Neural cell (in vitro differentiated cells): ENCODE measurements around the gene DNAH3. TPM values are rescaled to one million over a fixed set of nuclear protein-coding genes. Genes with fewer than 3 reads are reported as not detected.

Experiments
- H2AFZ ChIP-seq: fragments of 200-600, 300-800 bp; sonication (generic), shearing (Covaris generic); 2 replicates; pipeline ENCODE4 v1.6.0; 2014; ENCODE audit warnings: low read depth, mild to moderate bottlenecking, antibody characterized with exemption, low read length, moderate library complexity
- H3F3A ChIP-seq: fragments of 200-600 bp; shearing (Covaris generic); 2 replicates; pipeline ENCODE4 v1.6.1; 2016; ENCODE audit warnings: mild to moderate bottlenecking, moderate library complexity, mixed read lengths, antibody characterized with exemption, low read length; ENCODE audit not compliant: insufficient read depth, poor library complexity, severe bottlenecking
- H3K27ac ChIP-seq: fragments of 200-600, 300-800 bp; sonication (generic), shearing (Covaris generic); 2 replicates; pipeline ENCODE4 v1.5.1; 2014; ENCODE audit warnings: mild to moderate bottlenecking, low read length, moderate library complexity
- H3K27me3 ChIP-seq: fragments of 300-800, 200-600 bp; sonication (generic), shearing (Covaris generic); 2 replicates; pipeline ENCODE4 v1.6.0; 2014; ENCODE audit warnings: mild to moderate bottlenecking, low read depth, low read length, moderate library complexity; ENCODE audit not compliant: insufficient read depth
- H3K36me3 ChIP-seq: fragments of 300-800, 200-600 bp; sonication (generic), shearing (Covaris generic); 2 replicates; pipeline ENCODE4 v1.5.1; 2014; ENCODE audit warnings: mild to moderate bottlenecking, antibody characterized with exemption, low read length, moderate library complexity; ENCODE audit not compliant: insufficient read depth
- H3K4me2 ChIP-seq: fragments of 300-800, 200-600 bp; sonication (generic), shearing (Covaris generic); 2 replicates; pipeline ENCODE4 v1.6.0; 2014; ENCODE audit warnings: mild to moderate bottlenecking, low read length
- H3K4me3 ChIP-seq: fragments of 300-800, 200-600 bp; sonication (generic), shearing (Covaris generic); 2 replicates; pipeline ENCODE4 v1.5.1; 2014; ENCODE audit warnings: mild to moderate bottlenecking, low read length, moderate library complexity
- H3K79me2 ChIP-seq: fragments of 200-600 bp; shearing (Covaris generic); replicated peaks from 2 replicates; pipeline ENCODE4 v1.6.0; 2014; ENCODE audit warnings: mild to moderate bottlenecking, low read length, moderate library complexity; ENCODE audit not compliant: insufficient read depth
- H3K9ac ChIP-seq: fragments of 300-800, 200-600 bp; sonication (generic), shearing (Covaris generic); 2 replicates; pipeline ENCODE4 v1.6.1; 2016; ENCODE audit warnings: mild to moderate bottlenecking, low read length, mixed read lengths
- H3K9me2 ChIP-seq: fragments of 200-600 bp; shearing (Covaris generic); 2 replicates; pipeline ENCODE4 v1.6.1; 2016; ENCODE audit warnings: mild to moderate bottlenecking, low read length, mixed read lengths; ENCODE audit not compliant: insufficient read depth
- H3K9me3 ChIP-seq: fragments of 200-600, 300-800 bp; sonication (generic), shearing (Covaris generic); 2 replicates; pipeline ENCODE4 v1.6.1; 2016; ENCODE audit warnings: mild to moderate bottlenecking, mixed run types, low read length, moderate library complexity, mixed read lengths
- H4K20me1 ChIP-seq: fragments of 200-600 bp; shearing (Covaris generic); 2 replicates; pipeline ENCODE4 v1.6.1; 2016; ENCODE audit warnings: mild to moderate bottlenecking, mixed run types; ENCODE audit not compliant: insufficient read depth
- CTCF ChIP-seq: fragments of 450-650 bp; IDR thresholded peaks from 2 replicates; pipeline ENCODE4 v1.5.1; 2014; ENCODE audit warnings: antibody characterized with exemption, mild to moderate bottlenecking, moderate library complexity; ENCODE audit not compliant: poor library complexity, severe bottlenecking
- EP300 ChIP-seq: fragments of 450-650 bp; conservative IDR thresholded peaks from 2 replicates; pipeline ENCODE4 v1.6.1; 2014; ENCODE audit warnings: antibody characterized with exemption, mild to moderate bottlenecking, moderate library complexity; ENCODE audit not compliant: poor library complexity, severe bottlenecking
- EZH2 ChIP-seq: fragments of 200-600, 300-800 bp; shearing (Covaris generic), sonication (generic); IDR thresholded peaks from 2 replicates; pipeline ENCODE4 v1.6.1; 2014; ENCODE audit warnings: antibody characterized with exemption, low read length, borderline replicate concordance, mild to moderate bottlenecking; ENCODE audit not compliant: insufficient read depth, poor library complexity, severe bottlenecking
- MXI1 ChIP-seq: fragments of 450-650 bp; conservative IDR thresholded peaks from 2 replicates; pipeline ENCODE4 v1.6.1; 2014; ENCODE audit warnings: antibody characterized with exemption, mild to moderate bottlenecking; ENCODE audit not compliant: poor library complexity, severe bottlenecking
- POLR2AphosphoS5 ChIP-seq: IDR thresholded peaks from 2 replicates; pipeline ENCODE4 v1.6.1; 2012
- RAD21 ChIP-seq: fragments of 450-650 bp; conservative IDR thresholded peaks from 2 replicates; pipeline ENCODE4 v1.6.1; 2014; ENCODE audit warnings: antibody characterized with exemption, mild to moderate bottlenecking, moderate library complexity
- REST ChIP-seq: IDR thresholded peaks from 2 replicates; pipeline ENCODE4 v1.6.1; 2012; ENCODE audit warnings: borderline replicate concordance
- SMC3 ChIP-seq: fragments of 450-650 bp; conservative IDR thresholded peaks from 2 replicates; pipeline ENCODE4 v1.6.1; 2014; ENCODE audit warnings: antibody characterized with exemption, mild to moderate bottlenecking, moderate library complexity; ENCODE audit not compliant: poor library complexity
- TAF1 ChIP-seq: IDR thresholded peaks from 2 replicates; pipeline ENCODE4 v1.6.1; 2012; ENCODE audit warnings: low read depth
- polyA plus RNA-seq: library from polyadenylated mRNA; depleted of rRNA; stranded (reverse); fragments of >200 nt; gene quantifications from 2 replicates; pipeline ENCODE4 v1.2.3, GENCODE V29; 2014

The DNAH3 gene
- polyA plus RNA-seq, 1 donor from 2014 or later: 0.06 TPM

- Histone ChIP-seq H3K9me3 (no peaks in the 10 kb centered on the region), H3K27me3 (no peaks in the 10 kb centered on the region), H3K4me2 (no peak overlapping the region)
Observed at GRCh38 chr16:20923876-20924275, 226.8 kb downstream of the DNAH3 start.

GRCh38 chr16:20920799-20921198 lies 229.8 kb downstream of the DNAH3 start:
- H3K79me2 ChIP-seq: no peaks in the 10 kb centered on the region
- H3K27ac ChIP-seq: no peak overlapping the region
- H3K36me3 ChIP-seq: no peaks in the 10 kb centered on the region
- no peaks in the 10 kb centered on the region for H3F3A ChIP-seq
- H3K9me2 ChIP-seq: no peaks in the 10 kb centered on the region
- H3K9ac ChIP-seq: no peak overlapping the region
- H2AFZ ChIP-seq: no peak overlapping the region
- H3K9me3 ChIP-seq: no peaks in the 10 kb centered on the region
- H4K20me1 ChIP-seq: no peaks in the 10 kb centered on the region
- H3K4me3 ChIP-seq: no peak overlapping the region
- H3K27me3 ChIP-seq: no peaks in the 10 kb centered on the region
- no peak overlapping the region for H3K4me2 ChIP-seq
- TF ChIP-seq EP300: no peak
- no peak for TF ChIP-seq CTCF
- TF ChIP-seq MXI1: no peak
- TF ChIP-seq SMC3: no peak
- TF ChIP-seq RAD21: no peak
- TF ChIP-seq REST: no peak

More at GRCh38 chr16:20923876-20924275, 226.8 kb downstream of the DNAH3 start:
- Histone ChIP-seq H2AFZ (no peak overlapping the region), H3K27ac (no peak overlapping the region), H3K79me2 (no peaks in the 10 kb centered on the region), H4K20me1 (no peaks in the 10 kb centered on the region), H3K9me2 (no peaks in the 10 kb centered on the region), H3F3A (no peaks in the 10 kb centered on the region), H3K36me3 (no peaks in the 10 kb centered on the region), H3K9ac (no peak overlapping the region), H3K4me3 (no peak overlapping the region)
- no peak for TF ChIP-seq POLR2AphosphoS5
- TF ChIP-seq EP300: no peak
- TF ChIP-seq TAF1: no peak
- no peak for TF ChIP-seq SMC3
- no peak for TF ChIP-seq REST
- TF ChIP-seq MXI1: no peak
- no peak for TF ChIP-seq RAD21
- no peak for TF ChIP-seq EZH2
- TF ChIP-seq CTCF: no peak
